Large intestine (tissue), 3 donors: ENCODE results near the gene CACNA1C. TPM values are rescaled to one million over a fixed set of nuclear protein-coding genes. Genes with fewer than 3 reads are reported as not detected.

ENCODE experiments used
- DNase-seq, 2 donors: peaks; one replicate each; pipeline versions ENCODE4 v3.0.0 to v3.0.0-alpha.2; 2013
- H3K27ac ChIP-seq: one replicate; pipeline ENCODE4 v1.5.1; 2013; ENCODE audit warnings: low read length
- H3K27me3 ChIP-seq: 2 replicates; pipeline ENCODE4 v1.6.1; 2013; ENCODE audit warnings: low read length; ENCODE audit not compliant: control insufficient read depth, insufficient read depth
- H3K36me3 ChIP-seq: 2 replicates; pipeline ENCODE4 v1.6.1; 2013; ENCODE audit warnings: low read length; ENCODE audit not compliant: control insufficient read depth, insufficient read depth
- H3K4me1 ChIP-seq: one replicate; pipeline ENCODE4 v1.6.1; 2013; ENCODE audit warnings: low read length; ENCODE audit not compliant: control insufficient read depth, insufficient read depth
- H3K4me3 ChIP-seq: one replicate; pipeline ENCODE4 v1.5.1; 2013; ENCODE audit warnings: low read length
- H3K9me3 ChIP-seq: one replicate; pipeline ENCODE4 v1.6.1; 2013; ENCODE audit warnings: mild to moderate bottlenecking, low read depth, low read length, moderate library complexity; ENCODE audit not compliant: control insufficient read depth
- WGBS: methylation state at CpG from one replicate; pipeline ENCODE4 v1.1.5; 2013; ENCODE audit warnings: low lambda C conversion rate; ENCODE audit not compliant: insufficient coverage; 5-methylcytosine and 5-hydroxymethylcytosine counted together
- polyA plus RNA-seq: library from polyadenylated mRNA; unstranded; fragments of 120-200 nt; gene quantifications from one replicate; pipeline ENCODE4 v1.2.1, GENCODE V29; 2013

The CACNA1C gene
- polyA plus RNA-seq, 1 donor: 5.9 TPM

DNA sequence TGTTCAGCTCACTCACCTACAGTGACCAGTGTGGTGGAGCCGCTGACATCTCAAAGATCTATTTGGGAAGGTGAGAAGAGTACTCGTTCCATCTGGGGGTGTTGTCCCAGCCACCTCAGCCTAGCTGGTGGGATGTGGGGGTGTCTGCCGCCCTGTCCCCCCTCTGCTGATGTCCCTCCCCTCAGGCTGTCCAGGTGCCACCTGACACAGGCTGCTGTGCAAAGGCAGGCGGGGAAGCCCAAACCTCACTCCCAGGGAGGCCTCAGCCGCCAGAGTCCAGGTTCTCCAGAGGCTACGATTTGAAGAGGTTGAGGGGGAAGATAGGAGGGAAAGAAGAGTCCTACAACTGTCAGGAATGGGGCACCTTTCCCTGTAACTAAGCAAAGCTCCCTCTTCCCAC, 690.7 kb downstream of the CACNA1C start:
- no peak overlapping the region for H3K4me3 ChIP-seq
- WGBS: no CpG with 5 or more reads among the region's 6 CpGs

DNA sequence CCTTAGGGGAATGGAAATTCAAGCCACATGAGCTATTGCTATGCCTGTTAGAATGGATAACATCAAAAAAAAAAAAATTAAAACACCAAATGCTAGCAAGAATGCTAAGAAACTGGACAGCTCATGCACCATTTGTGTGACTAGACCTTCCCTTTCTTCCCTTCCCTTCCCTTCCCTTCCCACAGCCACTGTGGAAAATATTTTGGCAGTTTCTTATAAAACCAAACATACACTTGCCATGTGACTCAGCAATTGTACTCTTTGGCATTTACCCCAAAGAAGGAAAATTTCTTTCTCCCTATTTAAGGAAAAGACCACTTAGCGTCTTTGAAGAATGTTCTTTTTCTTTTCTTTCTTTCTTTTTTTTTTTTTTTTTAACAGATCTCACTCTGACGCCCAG, 692.9 kb downstream of the CACNA1C start:
- Histone ChIP-seq H3K27ac (no peak overlapping the region), H3K36me3 (no peaks in the 10 kb centered on the region), H3K4me1 (no peaks in the 10 kb centered on the region), H3K27me3 (no peaks in the 10 kb centered on the region), H3K9me3 (no peaks in the 10 kb centered on the region), H3K4me3 (no peak overlapping the region)
- no peak for DNase-seq
- 100% methylated on average over 1 of the region's 2 CpGs for WGBS

More for the DNA sequence above, 690.7 kb downstream of the CACNA1C start:
- Histone ChIP-seq H3K9me3 (no peaks in the 10 kb centered on the region), H3K4me1 (no peaks in the 10 kb centered on the region), H3K27ac (no peak overlapping the region), H3K36me3 (no peaks in the 10 kb centered on the region), H3K27me3 (no peaks in the 10 kb centered on the region)
- no peak for DNase-seq

Other genes starting within 250 kb of the CACNA1C start
- 0.13 TPM for gene LRTM2, start 232.4 kb upstream of the CACNA1C start, polyA plus RNA-seq
- 5.9 TPM for gene CACNA2D4, start 134.3 kb upstream of the CACNA1C start, polyA plus RNA-seq
- gene DCP1B, start 48.5 kb upstream of the CACNA1C start, polyA plus RNA-seq: 17.2 TPM